Gastroesophageal sphincter (tissue), 4 donors: ENCODE measurements around the gene PGBD2. TPM values are rescaled to one million over a fixed set of nuclear protein-coding genes. Genes with fewer than 3 reads are reported as not detected.

Source experiments
- ATAC-seq: fragments of 150-250 bp; one replicate; pipeline ENCODE4 v1.9.1; 2016; ENCODE audit warnings: mild to moderate bottlenecking, moderate library complexity
- H3K27ac ChIP-seq, 4 donors: fragments of 200-600 bp; sonication (generic) in 3 of 4; 1 replicate in 3 of 4; 2 replicates in 1 of 4; pipeline ENCODE4 v1.5.1; 2016 to 2019
- H3K27me3 ChIP-seq: fragments of 200-600 bp; sonication (generic); one replicate; pipeline ENCODE4 v1.5.1; 2019
- H3K36me3 ChIP-seq, 2 donors: fragments of 200-600 bp; sonication (generic); one replicate each; pipeline ENCODE4 v1.5.1; 2019; ENCODE audit warnings: control low read depth in 1 of 2
- H3K4me1 ChIP-seq, 3 donors: fragments of 200-600 bp; sonication (generic); 1 replicate in 2 of 3; 2 replicates in 1 of 3; pipeline ENCODE4 v1.5.1; 2016 to 2019; ENCODE audit warnings: control low read depth in 2 of 3
- H3K4me3 ChIP-seq, 2 donors: fragments of 200-600 bp; sonication (generic); one replicate each; pipeline ENCODE4 v1.5.1; 2019; ENCODE audit warnings: mild to moderate bottlenecking in 1 of 2, moderate library complexity in 1 of 2
- H3K9me3 ChIP-seq, 3 donors: fragments of 200-600 bp; sonication (generic); one replicate each; pipeline ENCODE4 v1.5.1; 2017 to 2019; ENCODE audit warnings: control low read depth in 2 of 3
- CTCF ChIP-seq, 4 experiments: fragments of 200-600 bp in 2 of 4; fragments of 450-650 bp in 2 of 4; sonication (generic) in 1 of 4; IDR thresholded peaks; one replicate each; pipeline ENCODE4 v1.5.1; 2017 to 2019; ENCODE audit warnings: antibody characterized with exemption in 4 of 4, mild to moderate bottlenecking in 2 of 4, moderate library complexity in 2 of 4
- EP300 ChIP-seq: sonication (generic); formaldehyde crosslinking; IDR thresholded peaks from one replicate; pipeline ENCODE4 v1.6.1; 2017; ENCODE audit warnings: antibody characterized with exemption, mild to moderate bottlenecking
- POLR2A ChIP-seq, 2 donors: fragments of 450-650 bp; IDR thresholded peaks; one replicate each; pipeline ENCODE4 v1.6.1; 2017; ENCODE audit warnings: antibody characterized with exemption in 2 of 2, mild to moderate bottlenecking in 2 of 2, moderate library complexity in 1 of 2
- POLR2AphosphoS5 ChIP-seq: sonication (generic); formaldehyde crosslinking; IDR thresholded peaks from one replicate; pipeline ENCODE4 v1.6.1; 2017; ENCODE audit warnings: antibody characterized with exemption
- WGBS, 2 donors: methylation state at CpG; one replicate each; pipeline ENCODE4 v1.1.5; 2018; ENCODE audit warnings: low coverage in 1 of 2; 5-methylcytosine and 5-hydroxymethylcytosine counted together
- total RNA-seq, 4 donors: library from RNA; depleted of rRNA; stranded (reverse); fragments of >200 nt; gene quantifications; one replicate each; pipeline ENCODE4 v1.1.0, GENCODE V29; 2016

The PGBD2 gene
- total RNA-seq, 4 donors from 2014 or later = 3.6 to 5.9 (median 4.7) TPM

DNA sequence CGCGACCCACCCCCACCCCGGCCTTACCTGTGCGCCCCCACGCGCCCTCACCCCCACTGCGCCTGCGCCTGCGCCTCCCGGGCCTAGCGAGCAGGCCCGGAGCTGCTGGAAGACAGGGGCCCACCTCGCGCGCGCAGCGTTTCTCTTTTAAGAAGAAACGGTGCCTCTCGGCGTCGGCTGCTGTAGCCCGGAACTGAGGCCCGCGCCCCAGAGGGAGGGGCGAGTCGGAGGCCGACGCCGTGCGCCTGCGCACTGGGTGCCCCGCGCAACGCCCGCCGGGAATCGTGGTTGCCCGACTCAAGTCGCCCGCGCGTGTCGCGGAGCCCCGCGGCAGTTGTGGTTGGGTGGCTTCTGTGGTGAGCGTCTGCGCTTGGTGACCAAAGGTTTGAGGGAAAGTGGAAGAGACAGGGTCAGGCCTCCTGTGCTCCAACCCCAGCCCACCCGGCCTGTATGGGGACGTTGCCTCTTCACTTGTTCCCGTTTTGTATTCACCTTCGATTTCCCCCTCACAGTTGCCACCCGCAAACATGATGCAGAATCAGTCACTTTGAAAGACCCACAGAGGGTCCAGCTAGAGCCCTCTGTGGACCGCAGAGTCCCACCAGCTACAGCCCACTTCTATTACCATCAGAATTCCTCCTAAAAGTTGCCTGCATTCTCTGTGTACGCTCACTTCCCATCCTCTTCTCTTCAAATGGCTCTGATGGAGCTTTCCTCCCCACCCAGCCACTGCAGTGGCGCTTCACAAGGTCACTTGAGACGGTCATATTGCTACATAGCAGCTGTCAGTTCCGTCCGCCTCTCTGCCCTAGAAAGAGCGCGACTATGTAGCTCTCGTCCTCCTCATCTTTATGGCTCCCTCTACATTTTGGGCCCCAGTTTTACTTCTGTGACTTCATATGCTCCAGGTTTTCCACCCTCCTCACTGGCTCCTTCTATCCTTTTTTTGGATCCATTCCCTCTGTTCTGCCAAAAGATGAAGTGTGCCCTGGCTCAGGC, 46.8 kb upstream of the PGBD2 start, which contains the start of gene ZNF692:
Gene ZNF692, minus strand, starts transcription at position 195 of the 999 bp plus-strand sequence. CDS start 776 bp downstream, outside the sequence.
- Histone ChIP-seq H3K9me3 (no peaks in the 10 kb centered on the region), H3K4me1 (peaks cover 0 to 54% (median 26%) of the 10 kb centered on the region in 3 donors), H3K4me3 (peak within 1 kb of the TSS; percentile 50 to 65), H3K27me3 (no peaks in the 10 kb centered on the region), H3K27ac (peak within 1 kb of the TSS; percentile 84 to 95 (median 92)), H3K36me3 (peaks cover 0 to 14% of the 10 kb centered on the region in 2 donors)
- 29 to 36% methylated on average over 10 to 13 of the region's 62 CpGs for WGBS, 2 donors
- TF ChIP-seq CTCF (IDR thresholded peaks at IDR 0.05) = peak in 1 of 4 experiments; percentile 11
- peak; percentile 65 to 86 for TF ChIP-seq POLR2A (IDR thresholded peaks at IDR 0.05)
- no peak for TF ChIP-seq EP300
- TF ChIP-seq POLR2AphosphoS5 = peak; percentile 82
- peak; percentile 92 for ATAC-seq

GRCh38 chr1:248860007-248860406, 46.0 kb upstream of the PGBD2 start:
- WGBS, 2 donors = 75 to 82% methylated on average over 4 of the region's 4 CpGs
- Histone ChIP-seq H3K4me3 (no peak overlapping the region), H3K4me1 (peaks cover 0 to 54% (median 26%) of the 10 kb centered on the region in 3 donors), H3K27me3 (no peaks in the 10 kb centered on the region), H3K9me3 (no peaks in the 10 kb centered on the region), H3K27ac (peak overlapping the region in 3 of 4 donors; percentile 91 to 95 (median 93)), H3K36me3 (peaks cover 0 to 8% of the 10 kb centered on the region in 2 donors)
- TF ChIP-seq EP300 (no peak), CTCF (IDR thresholded peaks at IDR 0.05) (no peak), POLR2A (IDR thresholded peaks at IDR 0.05) (no peak), POLR2AphosphoS5 (no peak)
- no peak for ATAC-seq

DNA sequence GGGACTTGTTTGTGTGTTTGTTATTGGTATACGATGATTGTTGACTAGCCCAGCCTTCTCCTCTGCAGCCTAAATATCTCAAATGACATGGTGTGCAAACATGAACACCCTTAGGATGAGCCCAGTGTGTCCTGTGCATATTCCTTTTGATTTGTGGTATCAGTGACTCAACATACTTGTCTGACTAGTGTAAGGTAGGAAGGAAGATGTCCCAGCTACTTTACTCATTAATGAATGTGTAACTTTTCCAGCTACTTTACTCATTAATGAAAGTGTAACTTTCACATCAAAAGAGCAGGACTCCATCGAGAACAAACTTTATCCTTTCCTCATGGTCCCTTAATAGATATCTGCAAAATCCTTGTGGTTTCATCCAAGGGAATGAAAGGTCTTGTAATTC, 44.4 kb upstream of the PGBD2 start:
- ATAC-seq = no peak
- Histone ChIP-seq H3K9me3 (no peaks in the 10 kb centered on the region), H3K4me1 (peaks cover 0 to 47% (median 26%) of the 10 kb centered on the region in 3 donors), H3K27ac (no peak overlapping the region), H3K4me3 (no peak overlapping the region), H3K27me3 (no peaks in the 10 kb centered on the region), H3K36me3 (no peaks in the 10 kb centered on the region)
- 91 to 100% methylated on average over 2 of the region's 2 CpGs for WGBS, 2 donors
- no peak for TF ChIP-seq CTCF (IDR thresholded peaks at IDR 0.05)
- TF ChIP-seq EP300 = no peak
- no peak for TF ChIP-seq POLR2AphosphoS5
- no peak for TF ChIP-seq POLR2A (IDR thresholded peaks at IDR 0.05)

GRCh38 chr1:248862695-248862997, 43.4 kb upstream of the PGBD2 start:
- no peaks in the 10 kb centered on the region for H3K36me3 ChIP-seq
- no peaks in the 10 kb centered on the region for H3K27me3 ChIP-seq
- peak overlapping the region in 3 of 4 donors; percentile 72 to 85 (median 80) for H3K27ac ChIP-seq
- no peaks in the 10 kb centered on the region for H3K9me3 ChIP-seq
- H3K4me1 ChIP-seq = peaks cover 0 to 37% (median 21%) of the 10 kb centered on the region in 3 donors
- no peak for TF ChIP-seq POLR2AphosphoS5
- TF ChIP-seq CTCF (IDR thresholded peaks at IDR 0.05) = no peak
- no peak for TF ChIP-seq POLR2A (IDR thresholded peaks at IDR 0.05)
- no peak for TF ChIP-seq EP300
- ATAC-seq = no peak
- WGBS, 2 donors = 8 to 33% methylated on average over 1 to 2 of the region's 4 CpGs
- H3K4me3 ChIP-seq = peak overlapping the region; percentile 35 to 58
